DND-41 (cell line): ENCODE data around the gene PRR35.

Source experiments
- ATAC-seq: fragments of 200-7000 bp; cut with Tn5 transposase; 3 replicates; pipeline ENCODE4 v1.9.1; 2021; ENCODE audit warnings: low read depth; ENCODE audit not compliant: insufficient read depth
- DNase-seq: peaks from one replicate; pipeline ENCODE4 v3.0.0-alpha.2; 2020
- H2AFZ ChIP-seq: 2 replicates; pipeline ENCODE4 v1.6.0; 2012; ENCODE audit warnings: low read depth, low read length
- H3K27ac ChIP-seq: 2 replicates; pipeline ENCODE4 v1.5.1; 2012; ENCODE audit warnings: low read length, inconsistent platforms
- H3K27me3 ChIP-seq: fragments of 200-600 bp; sonication (generic); 2 replicates; pipeline ENCODE4 v1.6.0; 2012; ENCODE audit warnings: low read length, mild to moderate bottlenecking, inconsistent platforms; ENCODE audit not compliant: insufficient read depth, poor library complexity
- H3K36me3 ChIP-seq: 2 replicates; pipeline ENCODE4 v1.5.1; 2012; ENCODE audit warnings: low read length, inconsistent platforms; ENCODE audit not compliant: insufficient read depth
- H3K4me1 ChIP-seq: 2 replicates; pipeline ENCODE4 v1.5.1; 2012; ENCODE audit warnings: mild to moderate bottlenecking, low read length; ENCODE audit not compliant: insufficient read depth
- H3K4me2 ChIP-seq: 2 replicates; pipeline ENCODE4 v1.6.0; 2012; ENCODE audit warnings: mild to moderate bottlenecking, moderate library complexity, low read length, inconsistent platforms; ENCODE audit not compliant: insufficient read depth
- H3K4me3 ChIP-seq, 2 experiments: fragments of 200-600 bp in 1 of 2; shearing (Covaris generic) in 1 of 2; 2 replicates each; pipeline ENCODE4 v1.5.1; 2012 to 2016; ENCODE audit warnings: inconsistent platforms in 2 of 2, low read length in 2 of 2, mild to moderate bottlenecking in 2 of 2, low read depth in 1 of 2, moderate library complexity in 1 of 2
- H3K79me2 ChIP-seq: 2 replicates; pipeline ENCODE4 v1.6.0; 2012; ENCODE audit warnings: low read length, inconsistent platforms; ENCODE audit not compliant: insufficient read depth
- H3K9ac ChIP-seq: 2 replicates; pipeline ENCODE4 v1.6.0; 2012; ENCODE audit warnings: low read depth, mild to moderate bottlenecking, inconsistent platforms, low read length, moderate library complexity
- H3K9me3 ChIP-seq: 2 replicates; pipeline ENCODE4 v1.5.1; 2012; ENCODE audit warnings: low read length, moderate library complexity, mild to moderate bottlenecking, inconsistent platforms; ENCODE audit not compliant: insufficient read depth, severe bottlenecking
- H4K20me1 ChIP-seq: 2 replicates; pipeline ENCODE4 v1.6.0; 2012; ENCODE audit warnings: low read length; ENCODE audit not compliant: insufficient read depth
- CTCF ChIP-seq: IDR thresholded peaks from 2 replicates; pipeline ENCODE4 v1.5.1; 2012; ENCODE audit warnings: borderline replicate concordance, low read length, moderate library complexity, mild to moderate bottlenecking; ENCODE audit not compliant: poor library complexity, severe bottlenecking; ENCODE audit errors: extremely low read depth
- EZH2 ChIP-seq: IDR thresholded peaks from 3 replicates; pipeline ENCODE4 v1.6.1; 2012; ENCODE audit warnings: borderline replicate concordance, low read depth, mild to moderate bottlenecking, moderate library complexity, low read length, inconsistent platforms; ENCODE audit not compliant: severe bottlenecking

Gene PRR35

GRCh38 chr16:606656-607307 lies 46.6 kb downstream of the PRR35 start:
- Histone ChIP-seq H3K4me1 (no peaks in the 10 kb centered on the region), H3K4me3 (no peak overlapping the region), H3K9me3 (no peaks in the 10 kb centered on the region), H3K9ac (no peak overlapping the region), H3K36me3 (no peaks in the 10 kb centered on the region; the same call in 1 of the 2 replicates), H3K27ac (no peak overlapping the region), H4K20me1 (peaks cover 15% of the 10 kb centered on the region; the same call in 1 of the 2 replicates), H3K4me2 (no peak overlapping the region), H3K27me3 (no peaks in the 10 kb centered on the region), H3K79me2 (peaks cover 37% of the 10 kb centered on the region), H2AFZ (no peak overlapping the region)
- ATAC-seq (no peak), DNase-seq (no peak)
- TF ChIP-seq CTCF (no peak), EZH2 (no peak)

- peaks cover 15% of the 10 kb centered on the region; the same call in 1 of the 2 replicates for H4K20me1 ChIP-seq
- no peak overlapping the region for H3K4me2 ChIP-seq
- peaks cover 34% of the 10 kb centered on the region for H3K79me2 ChIP-seq
- TF ChIP-seq CTCF (no peak), EZH2 (no peak)
- H3K36me3 ChIP-seq: no peaks in the 10 kb centered on the region; the same call in 1 of the 2 replicates
- H3K4me1 ChIP-seq: no peaks in the 10 kb centered on the region
- no peaks in the 10 kb centered on the region for H3K27me3 ChIP-seq
- no peak overlapping the region for H3K9ac ChIP-seq
- H3K27ac ChIP-seq: no peak overlapping the region
- H3K4me3 ChIP-seq: no peak overlapping the region
- no peak for ATAC-seq
- no peak overlapping the region for H2AFZ ChIP-seq
- DNase-seq: no peak
- no peaks in the 10 kb centered on the region for H3K9me3 ChIP-seq
Observed at GRCh38 chr16:608019-608418, 47.8 kb downstream of the PRR35 start.

- Histone ChIP-seq H4K20me1 (peaks cover 15% of the 10 kb centered on the region; the same call in 1 of the 2 replicates), H3K27me3 (no peaks in the 10 kb centered on the region), H3K9me3 (no peaks in the 10 kb centered on the region), H3K27ac (no peak overlapping the region), H2AFZ (no peak overlapping the region), H3K4me3 (no peak overlapping the region), H3K9ac (no peak overlapping the region), H3K36me3 (no peaks in the 10 kb centered on the region; the same call in 1 of the 2 replicates), H3K4me2 (no peak overlapping the region), H3K79me2 (peaks cover 37% of the 10 kb centered on the region), H3K4me1 (no peaks in the 10 kb centered on the region)
- no peak for TF ChIP-seq CTCF
- ATAC-seq (no peak), DNase-seq (no peak)
Observed at GRCh38 chr16:609316-609715, 49.1 kb downstream of the PRR35 start.
